ENCODE results near the gene MORN1. TPM values are rescaled to one million over a fixed set of nuclear protein-coding genes. Genes with fewer than 3 reads are reported as not detected.

Gene MORN1
- polyA plus RNA-seq, 1 donor (not counting 4 experiments of a cell fraction or from before 2014, with no cell fraction given), result 2.1 TPM

- Histone ChIP-seq H3K79me2 (ENCODE audit: control insufficient read depth, insufficient read depth, low read length) (no peaks in the 10 kb centered on the region), H3K27me3 (ENCODE audit: control insufficient read depth, extremely low read depth, insufficient read depth, low read length) (peaks cover 30% of the 10 kb centered on the region), H3K4me2 (ENCODE audit: control insufficient read depth, extremely low read depth, insufficient read depth, low read depth, low read length) (no peak overlapping the region), H3K9me3 (ENCODE audit: control insufficient read depth, low read depth, low read length) (no peaks in the 10 kb centered on the region), H3K4me1 (ENCODE audit: control insufficient read depth, extremely low read depth, insufficient read depth, low read length) (no peaks in the 10 kb centered on the region), H3K27ac (ENCODE audit: control insufficient read depth, insufficient read depth, low read length) (no peak overlapping the region), H3K9me1 (ENCODE audit: control insufficient read depth, extremely low read depth, insufficient read depth, low read length) (no peaks in the 10 kb centered on the region), H4K20me1 (ENCODE audit: control insufficient read depth, extremely low read depth, insufficient read depth, low read length) (no peaks in the 10 kb centered on the region), H2AFZ (ENCODE audit: control insufficient read depth, low read length) (no peak overlapping the region), H3K4me3 (ENCODE audit: control insufficient read depth in 2 of 3, extremely low read depth in 1 of 3, insufficient read depth in 2 of 3, low read depth in 1 of 3, low read length in 3 of 3) (no peak overlapping the region), H3K9ac (ENCODE audit: control insufficient read depth, extremely low read depth, insufficient read depth, low read length) (no peak overlapping the region), H3K36me3 (ENCODE audit: control insufficient read depth in 2 of 2, extremely low read depth in 1 of 2, insufficient read depth in 2 of 2, low read length in 2 of 2) (no peaks in the 10 kb centered on the region)
- no peak for TF ChIP-seq EZH2 (IDR thresholded peaks at IDR 0.05; ENCODE audit: low read length)
- TF ChIP-seq CTCF (optimal IDR thresholded peaks at IDR 0.05 in 1 of 3, IDR thresholded peaks at IDR 0.05 in 1 of 3, conservative IDR thresholded peaks at IDR 0.05 in 1 of 3; ENCODE audit: extremely low read depth in 1 of 3, insufficient read depth in 2 of 3, low read length in 3 of 3), result no peak
- dilution Hi-C loops (cut with MboI; ENCODE audit: extremely low pct_ligation_motif_present, low sequenced_read_pairs), result no loop called here
- FAIRE-seq (no peak), DNase-seq (ENCODE audit: low read depth, low spot score) (no peak)
These were observed 39.6 kb downstream of the MORN1 start for GRCh38 chr1:2351723-2352122.

GRCh38 chr1:2350911-2351655 is 40.3 kb downstream of the MORN1 start:
- Histone ChIP-seq H2AFZ (ENCODE audit: control insufficient read depth, low read length) (no peak overlapping the region), H3K79me2 (ENCODE audit: control insufficient read depth, insufficient read depth, low read length) (no peaks in the 10 kb centered on the region), H3K36me3 (ENCODE audit: control insufficient read depth in 2 of 2, extremely low read depth in 1 of 2, insufficient read depth in 2 of 2, low read length in 2 of 2) (no peaks in the 10 kb centered on the region), H3K9me3 (ENCODE audit: control insufficient read depth, low read depth, low read length) (no peaks in the 10 kb centered on the region), H3K4me3 (ENCODE audit: control insufficient read depth in 2 of 3, extremely low read depth in 1 of 3, insufficient read depth in 2 of 3, low read depth in 1 of 3, low read length in 3 of 3) (no peak overlapping the region), H4K20me1 (ENCODE audit: control insufficient read depth, extremely low read depth, insufficient read depth, low read length) (no peaks in the 10 kb centered on the region), H3K9me1 (ENCODE audit: control insufficient read depth, extremely low read depth, insufficient read depth, low read length) (no peaks in the 10 kb centered on the region), H3K9ac (ENCODE audit: control insufficient read depth, extremely low read depth, insufficient read depth, low read length) (no peak overlapping the region), H3K4me2 (ENCODE audit: control insufficient read depth, extremely low read depth, insufficient read depth, low read depth, low read length) (no peak overlapping the region), H3K4me1 (ENCODE audit: control insufficient read depth, extremely low read depth, insufficient read depth, low read length) (no peaks in the 10 kb centered on the region), H3K27me3 (ENCODE audit: control insufficient read depth, extremely low read depth, insufficient read depth, low read length) (peaks cover 30% of the 10 kb centered on the region), H3K27ac (ENCODE audit: control insufficient read depth, insufficient read depth, low read length) (no peak overlapping the region)
- FAIRE-seq, result no peak
- no peak for TF ChIP-seq EZH2 (IDR thresholded peaks at IDR 0.05; ENCODE audit: low read length)
- no peak for TF ChIP-seq CTCF (optimal IDR thresholded peaks at IDR 0.05 in 1 of 3, IDR thresholded peaks at IDR 0.05 in 1 of 3, conservative IDR thresholded peaks at IDR 0.05 in 1 of 3; ENCODE audit: extremely low read depth in 1 of 3, insufficient read depth in 2 of 3, low read length in 3 of 3)
- dilution Hi-C loops (cut with MboI; ENCODE audit: extremely low pct_ligation_motif_present, low sequenced_read_pairs), result no loop called here
- DNase-seq (ENCODE audit: low read depth, low spot score), result no peak
